GM21825 (cell line): ENCODE data around the gene UPK3BL1.
A peak's percentile ranks its signal among the peaks of the same experiment; 100 is the strongest.
"Not testable (repeated sequence)": the region's sequence is repeated elsewhere in the genome, so short reads cannot be mapped to it uniquely, and the experiment has no call there.

Source experiments
- ATAC-seq: cut with Tn5 transposase; IDR thresholded peaks from one replicate; pipeline ENCODE4 v1.9.1; 2021; ENCODE audit warnings: mild to moderate bottlenecking, moderate library complexity; ENCODE audit not compliant: unreplicated experiment

The UPK3BL1 gene

DNA sequence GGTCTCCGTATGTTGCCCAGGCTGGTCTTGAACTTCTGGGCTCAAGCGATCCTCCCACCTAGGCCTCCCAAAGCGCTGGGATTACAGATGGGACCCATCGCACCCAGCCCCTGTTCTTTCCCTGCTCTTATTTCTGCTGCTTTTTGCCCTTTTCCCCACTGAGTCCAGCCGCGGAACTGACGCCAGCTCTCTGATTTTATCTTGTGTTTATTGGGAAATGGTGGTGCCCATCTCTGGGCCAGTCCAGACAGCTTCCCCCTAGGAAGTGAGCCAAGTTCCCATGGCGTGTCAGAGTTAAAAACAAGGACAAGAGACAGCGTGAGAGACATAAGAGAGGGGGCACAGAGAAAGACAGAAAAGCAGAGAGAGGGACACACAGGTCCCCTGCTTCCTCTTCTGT is 12.0 kb downstream of the UPK3BL1 start:
- not testable (repeated sequence) for ATAC-seq

DNA sequence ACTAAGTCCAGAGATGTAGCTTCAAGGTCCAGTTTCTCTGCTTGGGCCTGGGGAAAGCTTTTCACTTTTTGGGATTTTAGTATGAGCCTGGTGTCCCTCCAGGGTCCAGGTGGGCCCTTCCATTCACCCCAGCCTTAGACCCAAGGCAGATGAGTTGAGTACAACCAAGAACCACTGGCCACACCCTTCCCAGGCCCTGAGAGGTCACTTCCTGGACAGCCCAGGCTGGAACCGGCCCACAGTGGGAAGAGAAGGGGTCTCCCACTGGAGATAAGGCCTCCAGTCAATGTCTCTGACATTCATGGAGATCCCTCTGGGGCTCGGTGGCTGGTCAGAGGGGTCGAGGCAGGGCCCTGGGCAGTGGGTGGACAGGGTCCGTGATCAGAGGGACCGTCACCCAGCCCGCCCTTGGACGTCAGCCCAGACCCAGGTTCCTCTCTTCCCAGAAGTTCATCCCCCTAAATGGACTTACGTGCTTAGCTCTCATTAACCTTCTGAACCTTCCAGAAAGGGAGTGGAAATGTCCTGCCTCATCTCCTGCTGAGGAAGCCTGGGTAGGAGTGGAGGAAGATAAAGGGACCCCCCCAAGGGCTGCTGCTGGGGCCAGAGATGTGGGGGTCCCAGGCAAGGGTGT is 15.2 kb downstream of the UPK3BL1 start:
- ATAC-seq: not testable (repeated sequence)

DNA sequence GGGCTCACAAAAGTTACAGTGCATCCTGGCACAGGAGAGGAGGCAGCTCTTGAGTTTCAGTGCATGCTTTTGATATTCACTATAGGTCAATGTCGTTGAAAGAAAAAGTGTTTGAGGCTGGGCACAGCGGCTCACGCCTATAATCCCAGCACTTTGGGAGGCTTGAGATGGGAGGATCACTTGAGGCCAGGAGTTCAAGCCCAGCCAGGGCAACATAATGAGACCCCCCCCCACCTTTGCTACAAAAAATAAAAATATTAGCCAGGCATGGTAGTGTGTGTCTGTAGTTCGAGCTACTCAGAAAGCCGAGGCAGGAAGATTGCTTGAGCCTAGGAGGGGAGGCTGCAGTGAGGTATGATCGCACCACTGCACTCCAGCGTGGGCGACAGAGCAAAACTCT is 24.5 kb downstream of the UPK3BL1 start:
- ATAC-seq: not testable (repeated sequence)

DNA sequence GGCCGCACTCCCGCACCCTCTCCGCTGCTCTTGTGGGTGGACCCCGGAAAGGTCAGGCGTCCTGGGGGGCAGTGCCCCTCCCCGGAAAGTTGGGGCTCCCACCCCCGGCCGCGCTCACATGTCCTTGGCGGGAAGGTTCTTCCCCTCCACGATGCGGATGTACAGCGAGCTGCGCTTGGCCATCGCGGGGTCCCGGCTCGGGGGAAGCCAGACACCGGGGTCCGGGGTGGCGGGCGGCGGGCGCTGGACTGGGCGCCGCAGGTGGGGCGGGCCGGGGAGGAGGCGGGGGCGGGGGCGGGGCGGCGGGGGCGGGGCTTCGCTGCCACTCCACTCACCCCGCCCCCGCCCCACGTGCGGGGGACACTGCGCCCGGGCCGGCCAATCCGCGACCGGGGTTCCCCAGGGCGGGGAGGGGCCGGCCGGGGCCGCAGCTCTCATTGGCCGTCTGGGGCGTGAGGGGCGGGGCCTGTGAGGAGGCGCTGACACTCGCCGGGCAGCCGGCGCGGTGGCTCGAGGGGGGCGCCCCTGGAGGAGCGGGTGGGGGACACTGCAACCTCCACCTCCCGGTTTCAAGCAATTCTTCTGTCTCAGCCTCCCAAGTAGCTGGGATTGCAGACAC is 26.0 kb downstream of the UPK3BL1 start, which contains the start of gene RASA4:
Gene RASA4 (minus strand): TSS at position 250 of the 619 bp plus-strand sequence. CDS start 67 bp downstream, at position 183.
- ATAC-seq: peak; percentile 58

DNA sequence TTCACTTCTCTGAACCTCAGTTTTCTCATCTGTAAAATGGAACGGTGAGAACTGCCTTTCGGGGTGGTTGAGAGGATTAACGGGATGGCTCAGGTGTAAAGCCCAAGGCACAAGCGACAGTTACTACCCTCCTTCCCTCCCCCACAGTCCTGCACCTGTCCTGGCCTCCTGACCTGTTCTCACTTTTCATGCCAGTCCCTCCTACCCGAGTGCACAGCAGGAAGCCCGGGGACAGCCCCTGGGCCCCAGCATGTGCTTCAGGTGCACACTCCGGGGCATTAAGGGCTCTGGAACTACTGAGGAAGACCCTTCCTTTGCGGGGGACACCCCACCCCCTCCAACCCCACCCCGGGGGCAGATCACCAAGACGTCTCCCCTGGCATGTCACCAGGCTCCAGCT is 26.7 kb downstream of the UPK3BL1 start:
- peak; percentile 5 for ATAC-seq

DNA sequence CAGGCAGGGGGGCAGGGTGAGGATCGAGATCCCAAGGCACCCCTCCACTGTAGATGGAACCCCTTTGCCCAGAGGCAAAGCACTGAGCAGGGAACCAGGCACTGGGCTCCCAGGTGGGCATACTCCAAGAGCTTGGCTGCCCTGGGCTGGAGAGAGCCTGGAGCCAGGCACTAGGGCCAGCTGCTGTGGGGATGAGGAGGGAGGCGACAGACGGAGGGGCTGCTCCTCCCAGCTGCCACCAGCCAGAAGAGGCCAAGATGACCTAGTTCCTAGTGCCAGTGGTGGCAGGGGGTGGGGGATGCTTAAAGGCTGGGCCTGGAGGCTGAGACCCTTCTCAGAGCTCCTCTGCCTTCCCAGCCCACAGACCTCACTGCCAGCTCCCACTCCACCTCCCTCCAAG is 27.7 kb downstream of the UPK3BL1 start:
- not testable (repeated sequence) for ATAC-seq

DNA sequence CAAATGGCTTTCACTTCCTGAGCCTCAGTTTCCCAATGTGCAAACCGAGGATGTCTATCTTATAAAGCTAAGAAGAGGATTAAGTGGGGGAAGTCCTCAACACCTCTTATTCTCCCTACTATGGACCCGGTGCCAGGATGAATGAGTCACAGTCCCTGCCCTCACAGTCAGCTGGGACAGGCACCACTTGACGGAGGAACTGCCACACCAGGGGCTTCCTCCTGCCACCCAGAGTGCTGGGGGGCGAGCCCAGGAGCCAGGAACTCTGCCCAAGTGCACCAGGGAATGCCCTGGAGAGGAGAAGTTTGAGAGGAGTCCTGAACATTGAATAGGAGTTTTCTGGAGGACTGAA is 28.3 kb downstream of the UPK3BL1 start:
- ATAC-seq: peak; percentile 24

DNA sequence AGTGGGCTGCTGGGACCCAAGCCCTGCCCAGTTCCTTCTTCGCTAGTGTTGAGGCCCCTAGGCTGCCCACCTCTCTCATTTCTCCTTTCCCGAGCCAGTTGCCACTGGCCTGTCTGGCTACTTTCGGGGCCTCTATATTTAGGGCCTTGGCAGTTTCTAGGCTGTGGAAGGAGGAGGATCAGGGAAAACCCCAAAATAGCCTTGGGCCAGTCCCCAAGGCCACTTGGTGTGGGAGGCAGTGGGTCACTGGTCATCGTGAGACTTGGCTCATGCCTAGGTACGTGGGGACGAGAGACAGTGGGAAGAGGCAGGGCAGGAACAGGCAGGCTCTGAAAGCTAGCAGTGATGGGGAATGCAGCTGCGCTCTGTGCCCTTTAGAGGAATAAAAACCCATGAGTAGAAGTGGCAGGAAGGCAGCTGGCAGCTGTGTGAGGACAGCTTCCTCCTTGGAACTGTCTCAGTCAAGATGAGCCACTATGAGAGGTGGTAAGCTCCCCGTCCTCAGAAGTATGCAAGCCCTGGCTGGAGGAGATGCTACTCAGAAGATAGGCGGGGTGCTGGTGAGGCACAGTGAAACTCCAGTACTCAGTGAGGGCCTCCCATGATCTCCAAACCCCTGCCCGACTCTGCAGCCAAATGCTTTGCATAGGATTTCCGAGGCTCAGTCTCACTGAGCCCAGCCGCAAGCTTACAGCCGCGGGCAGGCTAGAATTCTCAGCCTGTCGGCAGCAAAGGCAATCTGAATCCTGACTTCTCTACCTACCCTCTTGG is 28.8 kb downstream of the UPK3BL1 start:
- ATAC-seq: peak; percentile 50

DNA sequence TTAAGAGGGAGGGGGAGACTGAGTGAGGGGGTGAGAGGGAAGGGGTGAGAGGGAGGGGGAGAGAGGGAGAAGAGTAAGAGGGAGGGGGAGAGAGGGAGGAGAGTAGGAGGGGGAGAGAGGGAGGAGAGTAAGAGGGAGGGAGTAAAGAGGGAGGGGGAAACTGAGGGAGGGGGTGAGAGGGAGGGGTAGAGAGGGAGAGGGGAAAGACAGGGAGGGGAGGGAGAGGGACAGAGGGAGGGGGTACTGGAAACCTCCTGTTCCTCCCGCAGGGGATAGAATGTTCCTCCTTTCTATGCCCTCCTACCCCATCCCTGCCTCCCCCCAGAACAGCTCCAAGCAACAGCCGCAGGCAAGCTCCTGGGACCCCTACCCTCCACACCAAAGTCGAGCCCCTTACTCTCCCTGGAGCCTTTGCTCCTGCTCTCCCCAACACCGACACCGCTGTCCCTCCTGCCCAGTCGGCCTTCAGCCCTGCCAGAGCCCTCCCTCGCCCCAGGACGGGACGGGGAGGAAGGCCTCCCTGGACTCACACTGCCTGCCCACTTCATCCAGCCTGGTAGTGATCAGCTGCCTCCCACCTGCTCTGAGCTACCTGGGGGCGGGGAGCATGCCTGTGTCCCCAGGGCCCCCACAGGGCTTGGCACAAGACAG is 30.8 kb downstream of the UPK3BL1 start:
- ATAC-seq: not testable (repeated sequence)

DNA sequence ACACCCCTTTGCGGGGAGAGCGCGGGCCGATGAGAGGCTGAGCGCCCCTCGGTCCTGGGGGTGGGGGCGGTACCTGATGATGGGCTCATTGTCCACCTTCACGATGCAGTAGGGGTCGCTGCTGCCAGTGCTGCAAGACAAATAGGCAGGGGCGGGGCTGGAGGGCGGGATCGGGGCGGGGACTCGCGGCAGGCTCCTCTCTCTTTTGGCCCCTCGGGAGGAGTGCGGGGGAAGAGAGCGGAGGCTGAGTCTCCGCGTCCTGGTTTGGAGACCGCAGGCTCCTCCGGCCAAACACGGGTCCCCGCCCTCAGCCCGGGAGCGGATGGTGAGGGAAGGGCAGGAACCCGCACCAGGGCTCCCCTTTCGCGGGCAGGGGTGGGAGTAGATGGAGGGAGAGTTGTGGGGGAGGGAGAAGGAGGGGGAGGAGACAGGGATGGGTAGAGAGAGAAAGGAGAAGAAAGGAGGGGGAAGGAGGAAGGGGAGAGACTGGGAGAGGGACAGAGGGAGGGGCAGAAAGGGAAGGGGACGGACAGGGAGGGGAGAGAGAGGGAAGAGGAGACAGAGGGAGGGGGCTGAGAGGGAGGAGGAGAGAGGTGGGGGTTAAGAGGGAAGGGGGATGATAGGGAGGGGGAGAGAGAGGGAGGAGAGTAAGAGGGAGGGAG is 31.4 kb downstream of the UPK3BL1 start:
- ATAC-seq: peak; percentile 34

DNA sequence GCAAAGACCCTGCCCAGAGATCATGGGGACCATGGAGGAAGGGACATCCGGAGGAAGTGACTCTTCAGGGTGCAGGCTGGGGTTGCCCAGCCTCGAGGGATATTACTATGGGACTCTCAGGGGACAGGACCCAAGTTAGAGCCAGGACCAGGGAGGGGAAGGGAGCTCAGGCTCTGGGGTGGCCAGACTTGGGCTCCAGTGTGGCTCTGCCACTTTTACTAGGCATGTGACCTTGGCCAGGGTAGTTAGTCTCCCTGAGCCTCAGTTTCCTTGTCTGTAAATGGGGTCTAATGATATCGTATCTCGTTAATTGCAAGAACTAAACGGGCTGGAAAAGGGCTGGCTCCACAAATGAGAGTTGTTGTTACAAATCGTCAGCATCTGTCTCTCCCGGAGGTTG is 32.1 kb downstream of the UPK3BL1 start:
- ATAC-seq: not testable (repeated sequence)

DNA sequence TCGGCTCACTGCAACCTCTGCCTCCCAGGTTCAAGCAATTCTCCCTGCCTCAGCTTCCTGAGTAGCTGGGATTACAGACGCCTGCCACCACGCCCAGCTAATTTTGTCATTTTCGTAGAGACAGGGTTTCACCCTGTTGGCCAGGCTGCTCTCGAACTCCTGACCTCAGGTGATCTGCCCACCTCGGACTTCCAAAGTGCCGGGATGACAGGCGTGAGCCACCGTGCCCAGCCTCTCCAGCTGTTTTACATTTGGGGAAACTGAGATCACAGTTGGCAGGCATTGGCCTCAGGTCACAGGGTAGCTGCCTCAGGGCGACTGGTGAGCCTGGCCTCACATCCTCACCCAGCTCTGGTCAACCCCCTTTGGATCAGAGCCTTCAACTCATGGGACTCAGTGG is 32.9 kb downstream of the UPK3BL1 start:
- ATAC-seq: not testable (repeated sequence)

DNA sequence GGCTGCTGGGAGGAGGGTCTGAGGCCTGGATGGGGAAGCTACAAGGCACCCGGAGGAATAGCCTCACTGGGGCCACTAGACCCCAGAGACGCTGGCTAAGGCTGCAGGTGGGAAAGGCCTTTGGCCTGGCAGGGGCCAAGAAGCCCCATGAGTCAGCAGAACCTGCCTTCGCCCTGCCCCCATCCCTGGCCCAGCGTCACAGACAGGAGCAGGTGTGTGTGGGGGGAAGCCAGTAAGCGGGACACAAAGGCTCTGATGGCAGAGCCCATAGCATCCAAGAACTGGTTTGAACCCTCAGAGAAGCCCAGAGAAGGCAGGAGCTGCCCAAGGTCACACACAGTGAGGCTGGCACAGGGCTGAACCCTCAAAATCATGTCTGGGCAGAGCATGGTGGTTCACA is 35.7 kb downstream of the UPK3BL1 start:
- ATAC-seq: not testable (repeated sequence)

DNA sequence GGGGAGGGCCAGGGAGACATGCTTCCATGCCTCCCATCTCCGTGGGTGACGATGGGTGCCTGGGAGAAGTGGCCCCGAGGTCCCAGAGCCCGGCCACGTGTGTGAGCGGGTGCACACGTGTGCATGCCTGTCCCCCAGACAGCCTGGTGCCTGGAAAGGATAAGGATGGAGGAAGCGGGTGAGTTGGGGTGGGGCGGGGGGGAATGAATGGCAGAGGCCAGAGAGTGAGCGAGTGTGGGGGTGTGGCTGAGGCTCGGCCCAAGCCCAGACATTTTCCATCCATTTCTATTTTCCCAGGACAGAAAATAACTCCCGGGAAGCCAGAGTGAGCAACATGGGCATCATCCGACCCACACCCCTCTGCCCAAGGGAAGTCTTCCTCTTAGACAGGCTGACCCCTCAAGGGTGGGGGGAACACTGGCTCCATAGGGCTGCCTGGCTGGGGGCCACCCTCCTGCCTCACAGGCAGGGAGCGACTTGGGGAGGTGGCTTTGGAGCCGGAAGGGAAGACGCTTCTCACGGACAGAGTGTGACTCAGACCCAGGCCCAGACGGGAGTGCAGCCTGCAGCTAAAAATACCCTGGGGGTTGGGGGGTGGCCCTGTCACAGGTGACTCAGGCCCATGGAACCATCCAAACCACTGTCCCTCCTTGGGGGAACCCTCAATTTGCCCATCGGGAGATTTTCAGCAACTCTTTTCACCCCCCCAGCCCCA is 38.0 kb downstream of the UPK3BL1 start:
- ATAC-seq: not testable (repeated sequence)

DNA sequence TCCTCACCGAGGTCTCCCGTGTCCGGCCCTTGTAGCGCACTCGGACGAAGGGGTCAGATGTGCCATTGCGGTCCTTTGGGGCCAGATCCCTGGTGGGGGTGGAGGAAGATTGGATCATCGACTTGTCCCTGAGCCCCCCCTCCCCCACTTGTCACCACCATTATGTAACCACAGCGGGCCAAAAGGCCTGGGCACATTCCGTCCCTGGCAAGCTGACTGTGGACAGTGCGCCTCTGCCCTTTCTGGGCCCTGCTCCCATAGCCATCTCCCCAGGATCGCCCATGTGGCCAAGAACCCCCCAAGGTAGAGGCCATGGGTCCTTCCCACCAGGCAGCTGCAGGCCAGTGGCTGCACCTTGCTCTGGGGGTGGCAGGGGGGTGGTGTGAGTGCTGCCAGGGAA is 40.3 kb downstream of the UPK3BL1 start:
- not testable (repeated sequence) for ATAC-seq

DNA sequence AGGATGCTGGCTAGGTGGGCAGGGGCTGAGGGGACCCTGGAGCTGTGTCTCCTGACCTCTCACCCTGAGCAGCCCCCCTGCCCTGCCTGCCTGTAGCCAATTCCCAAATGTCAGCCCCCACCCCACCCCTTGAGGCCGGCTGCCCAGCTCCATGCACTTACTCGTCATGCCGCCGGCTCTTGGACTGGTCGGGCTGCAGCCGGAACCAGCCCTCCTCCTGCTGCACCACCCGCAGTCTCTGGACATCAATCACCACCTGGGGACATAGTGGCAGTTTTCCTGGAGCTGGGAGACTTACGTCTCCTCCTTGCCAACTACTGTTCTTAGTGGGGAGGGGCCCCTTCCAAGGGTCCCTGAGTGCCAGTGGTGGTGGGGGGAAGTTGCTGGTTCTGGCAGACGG is 42.9 kb downstream of the UPK3BL1 start:
- not testable (repeated sequence) for ATAC-seq

DNA sequence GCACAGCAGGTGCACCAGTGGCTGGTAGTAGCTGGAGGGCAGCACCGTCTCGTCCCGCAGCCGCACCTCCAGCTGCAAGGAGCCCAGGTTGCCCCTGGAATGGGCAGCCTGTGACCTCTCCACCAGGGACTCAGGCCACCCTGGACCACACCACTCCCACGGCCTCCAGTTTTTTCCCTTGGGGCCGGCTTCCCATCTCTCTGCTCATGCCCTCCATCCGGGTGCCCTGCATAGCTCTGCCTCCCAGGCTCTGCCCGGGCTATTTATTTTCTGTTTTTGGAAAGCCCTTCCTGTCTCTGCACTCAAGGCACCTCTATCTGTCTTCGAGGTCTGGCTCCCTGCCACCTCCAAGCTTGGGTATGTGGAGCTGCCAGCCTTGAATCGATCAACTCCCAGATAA is 46.6 kb downstream of the UPK3BL1 start:
- not testable (repeated sequence) for ATAC-seq

DNA sequence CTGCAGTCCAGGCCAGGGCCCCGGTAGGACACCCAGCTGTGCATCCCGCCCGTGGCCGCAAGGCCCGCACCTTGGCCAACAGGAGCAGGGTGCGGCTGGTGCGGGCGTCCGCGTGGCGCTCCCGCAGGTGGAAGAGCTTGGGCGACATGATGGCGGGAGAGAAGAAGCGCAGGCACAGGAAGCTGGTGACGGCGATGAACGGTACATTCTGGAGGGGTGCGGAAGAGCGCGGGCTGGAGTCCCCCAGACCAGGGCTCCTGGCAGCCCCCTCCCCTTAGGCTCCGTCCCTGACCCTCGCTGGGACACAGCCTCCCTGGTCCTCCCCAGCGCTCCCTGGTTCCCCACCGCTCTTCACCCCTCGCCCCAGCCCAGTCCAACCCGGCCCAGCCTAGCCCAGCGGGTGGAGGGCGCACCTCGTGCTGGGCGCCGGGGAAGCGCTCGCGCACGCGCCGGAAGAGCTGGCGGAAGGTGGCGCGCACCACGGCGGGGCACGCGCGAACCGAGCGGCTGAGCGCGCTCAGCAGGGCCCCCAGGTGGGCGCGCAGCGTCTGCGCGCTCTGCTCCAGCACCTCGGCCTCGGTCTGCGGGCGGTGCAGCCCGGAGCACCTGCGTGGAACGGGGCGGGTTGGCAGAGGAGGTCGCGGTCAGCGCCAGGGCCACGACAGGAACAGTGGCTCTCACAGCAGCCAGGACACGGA is 48.8 kb downstream of the UPK3BL1 start:
- ATAC-seq: peak; percentile 62

DNA sequence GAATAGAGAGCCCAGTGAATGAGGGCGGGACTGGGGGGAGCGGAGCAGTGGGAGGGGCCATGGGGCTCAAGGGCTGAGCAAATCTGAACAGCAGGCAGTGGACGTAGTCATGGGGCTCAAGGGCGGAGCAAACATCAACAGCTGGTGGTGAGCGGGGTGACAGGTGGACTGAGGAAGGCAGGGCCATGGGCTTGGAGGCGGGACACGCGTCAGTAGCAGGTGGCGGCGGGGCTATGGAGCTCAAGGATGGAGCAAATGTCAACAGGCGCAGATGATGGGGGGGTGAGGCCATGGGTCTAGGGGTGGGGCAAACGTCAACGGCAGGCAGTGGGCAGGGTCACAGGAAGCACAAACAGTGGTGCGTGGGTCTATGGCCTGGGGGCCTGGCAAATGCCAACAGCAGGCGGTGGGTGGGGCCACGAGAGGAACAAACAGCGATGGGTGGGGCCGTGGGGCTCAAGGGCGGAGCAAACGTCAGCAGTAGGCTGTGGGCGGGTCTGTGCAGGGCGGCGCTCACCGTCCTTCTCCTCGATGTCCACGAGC is 50.0 kb downstream of the UPK3BL1 start:
- peak; percentile 43 for ATAC-seq
